GM12892 (cell line): ENCODE results near the gene SMG6.

Source experiments
- POLR2A ChIP-seq: IDR thresholded peaks from 2 replicates; pipeline ENCODE4 v1.6.1; 2011; ENCODE audit warnings: low read depth, low read length, control low read depth
- POLR2AphosphoS5 ChIP-seq: IDR thresholded peaks from 2 replicates; pipeline ENCODE4 v1.6.1; 2011; ENCODE audit warnings: low read depth, low read length, control low read depth

DNA sequence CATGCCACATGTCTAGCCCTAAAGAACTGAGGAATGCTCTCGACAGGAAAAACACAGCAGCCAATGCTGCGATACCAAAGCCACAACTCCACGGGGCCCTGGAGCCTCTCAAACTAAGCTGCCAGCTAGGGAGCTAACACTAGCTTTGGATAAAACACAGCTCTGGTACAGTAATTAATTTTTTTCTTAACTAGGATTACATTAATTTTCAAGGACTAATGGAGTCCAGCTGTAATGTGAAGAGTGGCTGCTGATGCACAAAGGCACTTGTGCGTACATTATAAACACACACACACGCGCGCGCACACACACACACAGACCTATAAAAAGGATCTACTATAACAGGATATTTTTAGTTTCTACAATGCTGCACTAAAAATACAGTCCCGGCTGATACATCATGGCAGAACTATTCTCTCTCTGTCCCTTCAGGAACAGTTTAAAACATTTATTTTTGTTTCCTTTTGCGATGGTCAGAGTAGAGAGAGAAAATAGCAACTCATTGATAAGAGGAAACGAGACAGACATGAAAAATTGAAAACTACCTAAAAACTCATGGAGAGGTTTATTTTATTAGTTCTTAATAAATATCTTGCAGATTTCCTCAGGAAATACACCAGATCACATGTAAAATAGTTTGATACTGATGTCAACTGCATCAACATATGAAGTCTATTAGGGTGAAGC is 88.5 kb downstream of the SMG6 start:
- TF ChIP-seq POLR2AphosphoS5 = no peak
- TF ChIP-seq POLR2A = no peak
